Epithelial cell of esophagus (primary cell): ENCODE results near the gene KRTAP6-1.

Experiments
- DNase-seq: peaks from one replicate; pipeline ENCODE4 v3.0.0; 2010; ENCODE audit warnings: low read depth
- H3K4me3 ChIP-seq: 2 replicates; pipeline ENCODE4 v1.5.1; 2011; ENCODE audit warnings: mild to moderate bottlenecking, low read length, control low read depth
- CTCF ChIP-seq: IDR thresholded peaks from 2 replicates; pipeline ENCODE4 v1.5.1; 2011; ENCODE audit warnings: low read depth, mild to moderate bottlenecking, low read length, control low read depth, inconsistent platforms; ENCODE audit not compliant: insufficient read depth; ENCODE audit errors: missing control alignments

Gene KRTAP6-1

GRCh38 chr21:30612132-30612531 lies 1.6 kb downstream of the KRTAP6-1 start:
- TF ChIP-seq CTCF: no peak

GRCh38 chr21:30605968-30606367 lies 7.8 kb downstream of the KRTAP6-1 start:
- TF ChIP-seq CTCF: no peak
- no peak overlapping the region for H3K4me3 ChIP-seq
- DNase-seq: no peak

More at GRCh38 chr21:30612132-30612531, 1.6 kb downstream of the KRTAP6-1 start:
- no peak overlapping the region for H3K4me3 ChIP-seq
- no peak for DNase-seq

- DNase-seq: no peak
- H3K4me3 ChIP-seq: no peak within 1 kb of the TSS
- TF ChIP-seq CTCF: no peak
These were observed 12.9 kb downstream of the KRTAP6-1 start, which contains the start of gene KRTAP22-1 for GRCh38 chr21:30600787-30601186. TSS of gene KRTAP22-1 (plus strand) at chr21:30601087.

GRCh38 chr21:30598802-30599201 lies 14.9 kb downstream of the KRTAP6-1 start, which contains the start of gene KRTAP6-2:
TSS of gene KRTAP6-2 (minus strand) at chr21:30598902. CDS start at chr21:30598874, 28 bp downstream.
- TF ChIP-seq CTCF: no peak
- DNase-seq: no peak
- no peak within 1 kb of the TSS for H3K4me3 ChIP-seq

GRCh38 chr21:30592140-30592539 lies 21.6 kb downstream of the KRTAP6-1 start, which contains the start of gene KRTAP6-3:
TSS of gene KRTAP6-3 (plus strand) at chr21:30592440. CDS start at chr21:30592446, 6 bp downstream.
- no peak for TF ChIP-seq CTCF
- H3K4me3 ChIP-seq: no peak within 1 kb of the TSS
- no peak for DNase-seq

GRCh38 chr21:30590297-30590696 lies 23.4 kb downstream of the KRTAP6-1 start, which contains the start of gene KRTAP22-2:
TSS of gene KRTAP22-2 (minus strand) at chr21:30590397.
- TF ChIP-seq CTCF: no peak
- no peak for DNase-seq
- H3K4me3 ChIP-seq: no peak within 1 kb of the TSS

GRCh38 chr21:30582870-30583269 lies 30.9 kb downstream of the KRTAP6-1 start:
- no peak for TF ChIP-seq CTCF
- DNase-seq: no peak
- H3K4me3 ChIP-seq: no peak overlapping the region
